Measurements from ENCODE around the gene PLVAP.

The PLVAP gene

GRCh38 chr19:17319473-17320238, 57.5 kb downstream of the PLVAP start:
- DNase-seq = no peak

- no peak for DNase-seq
These were observed 58.2 kb downstream of the PLVAP start for GRCh38 chr19:17318966-17319365.

GRCh38 chr19:17314007-17314593, 63.0 kb downstream of the PLVAP start:
- no peak for DNase-seq

GRCh38 chr19:17312189-17313113, 64.7 kb downstream of the PLVAP start:
- no peak for DNase-seq

- peak; percentile 89 for DNase-seq
These were observed 65.5 kb downstream of the PLVAP start for GRCh38 chr19:17311455-17312188.

GRCh38 chr19:17309965-17310461, 67.1 kb downstream of the PLVAP start:
- DNase-seq = no peak

- peak; percentile 100 for DNase-seq
These were observed 67.8 kb downstream of the PLVAP start, which contains the start of gene DDA1 for GRCh38 chr19:17309198-17309964. DDA1 (plus strand) TSS chr19:17309563; CDS start chr19:17309655, 92 bp downstream.

- DNase-seq = no peak
These were observed 69.2 kb downstream of the PLVAP start for GRCh38 chr19:17307876-17308377.

- DNase-seq = no peak
These were observed 70.8 kb downstream of the PLVAP start for GRCh38 chr19:17306285-17306714.

- DNase-seq = peak; percentile 99
These were observed 71.4 kb downstream of the PLVAP start, which contains the start of gene MRPL34 for GRCh38 chr19:17305517-17306284. MRPL34 (plus strand) TSS chr19:17305872; CDS start chr19:17305893, 21 bp downstream.

GRCh38 chr19:17305216-17305516, 72.0 kb downstream of the PLVAP start:
- no peak for DNase-seq

GRCh38 chr19:17304386-17305215, 72.5 kb downstream of the PLVAP start:
- no peak for DNase-seq

GRCh38 chr19:17303940-17304267, 73.2 kb downstream of the PLVAP start:
- no peak for DNase-seq

- peak; percentile 95 for DNase-seq
These were observed 73.8 kb downstream of the PLVAP start, which contains the start of gene ABHD8 for GRCh38 chr19:17303167-17303939. ABHD8 (minus strand) TSS chr19:17303425; CDS start chr19:17301616, 1,809 bp downstream.

GRCh38 chr19:17302391-17303166, 74.6 kb downstream of the PLVAP start:
- DNase-seq = no peak

Measured in EL (cell line).